Measurements from ENCODE around the gene DALRD3.
A peak's percentile ranks its signal among the peaks of the same experiment; 100 is the strongest.

Gene DALRD3

GRCh38 chr3:49021213-49021812, 2.9 kb upstream of the DALRD3 start:
- TF ChIP-seq CTCF (IDR thresholded peaks at IDR 0.05) (no peak), ZFX (IDR thresholded peaks at IDR 0.05; ENCODE audit: borderline replicate concordance) (no peak)
- H3K27ac ChIP-seq: peak overlapping the region; percentile 98

- no peak for TF ChIP-seq ZFX (IDR thresholded peaks at IDR 0.05; ENCODE audit: borderline replicate concordance)
- TF ChIP-seq CTCF (IDR thresholded peaks at IDR 0.05): no peak
- peak overlapping the region; percentile 98 for H3K27ac ChIP-seq
Measured at GRCh38 chr3:49020330-49021212, 2.2 kb upstream of the DALRD3 start.

GRCh38 chr3:49019941-49020329, 1.6 kb upstream of the DALRD3 start:
- peak overlapping the region; percentile 98 for H3K27ac ChIP-seq
- TF ChIP-seq CTCF (IDR thresholded peaks at IDR 0.05) (no peak), ZFX (IDR thresholded peaks at IDR 0.05; ENCODE audit: borderline replicate concordance) (no peak)

GRCh38 chr3:49018707-49019006, 277 bp upstream of the DALRD3 start:
- H3K27ac ChIP-seq: peak overlapping the region; percentile 98
- TF ChIP-seq CTCF (IDR thresholded peaks at IDR 0.05) (no peak), ZFX (IDR thresholded peaks at IDR 0.05; ENCODE audit: borderline replicate concordance) (no peak)

- H3K27ac ChIP-seq: peak overlapping the region; percentile 98
- TF ChIP-seq ZFX (IDR thresholded peaks at IDR 0.05; ENCODE audit: borderline replicate concordance): no peak
- no peak for TF ChIP-seq CTCF (IDR thresholded peaks at IDR 0.05)
Measured at GRCh38 chr3:49017229-49017970, 980 bp downstream of the DALRD3 start.

- TF ChIP-seq CTCF (IDR thresholded peaks at IDR 0.05) (no peak), ZFX (IDR thresholded peaks at IDR 0.05; ENCODE audit: borderline replicate concordance) (no peak)
- H3K27ac ChIP-seq: peak overlapping the region; percentile 98
Measured at GRCh38 chr3:49016414-49017228, 1.8 kb downstream of the DALRD3 start.
